Limb (tissue), 2 donors: Measurements from ENCODE around the gene HSPB2.
A peak's percentile ranks its signal among the peaks of the same experiment; 100 is the strongest.

ENCODE experiments used
- DNase-seq, 2 donors: peaks; one replicate each; pipeline ENCODE4 v3.0.0-alpha.2; 2016; ENCODE audit errors: extremely low spot score in 2 of 2

HSPB2 gene

DNA sequence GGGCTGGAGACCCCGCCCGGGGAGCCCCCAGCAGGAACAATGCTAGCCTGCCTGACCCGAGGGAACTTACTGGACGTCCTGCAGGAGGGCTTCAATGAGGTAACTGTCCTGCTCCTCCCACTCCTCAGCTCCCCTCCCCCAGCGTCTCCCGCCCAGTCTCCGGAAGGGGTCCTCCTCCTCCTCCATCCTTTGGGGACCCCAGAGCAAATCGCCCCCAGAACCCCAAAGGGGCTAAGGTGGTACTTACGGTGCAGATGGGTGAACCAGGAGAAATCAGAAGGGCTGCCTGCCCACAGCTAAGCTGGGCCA is 24.9 kb downstream of the HSPB2 start:
- DNase-seq, result no peak

DNA sequence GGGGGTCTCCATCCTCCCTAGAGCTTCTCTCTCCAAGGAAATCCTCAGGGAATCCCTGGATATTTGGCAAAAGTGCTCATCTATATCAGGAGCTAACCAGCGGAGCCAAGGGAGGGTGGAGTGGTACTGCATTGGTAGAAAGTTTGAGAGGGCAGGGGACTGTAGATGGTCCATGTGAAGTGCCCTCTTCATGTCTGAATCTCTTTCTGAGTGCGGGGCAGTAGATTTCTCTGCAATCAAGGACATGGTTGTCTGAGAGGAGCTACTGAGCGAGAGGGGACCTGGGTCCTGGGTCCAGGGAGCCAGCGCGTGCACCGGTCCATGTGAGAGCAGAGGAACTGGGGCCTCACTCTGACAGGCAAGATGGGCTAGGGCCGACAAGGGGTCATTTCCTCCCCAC is 25.3 kb downstream of the HSPB2 start:
- DNase-seq, result peak in 1 of 2 donors; percentile 40

DNA sequence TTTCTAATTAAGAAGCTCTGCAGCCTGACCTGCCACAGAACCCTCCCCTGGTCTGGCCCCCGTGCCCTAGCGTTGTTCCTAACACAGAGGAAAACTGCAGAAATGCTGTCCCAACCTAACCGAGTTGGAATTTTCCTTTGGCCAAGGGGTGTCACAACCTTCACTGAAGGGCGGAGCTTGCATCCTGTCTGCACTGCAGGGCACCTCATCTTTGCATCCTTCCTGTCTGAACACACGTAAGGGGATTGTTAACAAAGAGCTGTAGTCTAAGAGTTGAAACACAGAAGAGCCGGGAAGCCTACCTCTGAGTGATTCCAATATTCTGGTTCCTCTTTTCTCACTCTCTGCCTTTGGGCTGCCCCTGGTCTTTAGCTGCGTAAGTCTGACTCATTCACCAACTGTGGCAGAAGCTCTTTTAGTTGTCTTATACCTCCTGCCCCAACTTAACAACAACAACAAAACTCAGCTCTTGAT is 26.2 kb downstream of the HSPB2 start:
- DNase-seq, result no peak

DNA sequence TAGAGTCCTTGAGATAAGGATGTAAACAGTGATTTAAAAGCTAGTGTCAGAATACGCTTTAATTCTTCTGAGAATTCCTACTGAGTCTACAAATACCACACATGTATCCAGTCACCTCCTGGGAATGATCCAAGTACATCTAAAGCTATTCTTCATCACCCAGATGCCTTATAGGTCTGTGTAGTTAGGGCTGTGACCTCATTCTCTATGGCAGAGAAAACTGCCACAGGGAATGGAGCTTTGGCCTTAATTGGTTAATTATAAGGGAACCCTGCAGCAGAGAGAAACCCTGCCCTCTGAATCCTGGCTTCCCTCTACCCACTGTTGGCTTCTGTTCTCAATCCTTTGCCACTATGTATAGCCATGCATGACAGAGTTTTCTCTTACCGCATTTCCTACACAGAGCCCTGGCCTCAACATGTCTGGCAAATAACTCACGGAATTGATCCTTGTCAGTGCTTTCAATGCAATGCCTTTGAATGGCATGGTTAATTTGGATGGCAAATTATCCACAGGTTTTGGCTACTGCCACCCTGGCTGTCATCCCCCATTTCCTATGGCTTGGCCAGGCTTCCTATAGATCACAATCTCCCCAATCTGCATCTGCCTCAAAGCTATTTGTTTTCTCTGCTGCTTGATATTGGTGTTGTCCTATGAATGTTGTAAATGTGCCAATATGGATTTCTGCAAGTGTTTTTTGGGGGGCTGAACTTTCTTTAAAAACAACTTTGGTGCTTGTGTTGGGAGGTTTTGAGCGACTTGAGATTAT is 27.5 kb downstream of the HSPB2 start:
- no peak for DNase-seq

DNA sequence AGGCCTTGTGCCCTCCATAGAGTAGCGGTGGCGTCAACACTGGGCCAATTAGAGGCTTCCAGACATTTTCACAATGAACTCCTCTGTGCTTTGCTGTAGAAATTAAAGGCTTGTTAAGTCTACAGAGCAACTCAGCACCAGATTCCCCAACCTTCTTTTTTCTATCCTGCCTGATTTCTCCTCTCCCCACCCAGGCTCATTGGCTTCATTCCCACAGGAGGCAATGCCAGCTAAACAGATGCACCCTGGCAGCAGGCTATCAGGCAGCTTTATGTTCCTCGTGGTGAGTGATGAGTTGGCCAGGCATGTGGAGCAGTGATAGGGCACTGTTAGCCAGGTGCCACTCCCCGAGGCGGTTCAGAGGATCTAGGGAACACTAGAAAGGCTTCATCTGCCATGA is 29.4 kb downstream of the HSPB2 start:
- no peak for DNase-seq

DNA sequence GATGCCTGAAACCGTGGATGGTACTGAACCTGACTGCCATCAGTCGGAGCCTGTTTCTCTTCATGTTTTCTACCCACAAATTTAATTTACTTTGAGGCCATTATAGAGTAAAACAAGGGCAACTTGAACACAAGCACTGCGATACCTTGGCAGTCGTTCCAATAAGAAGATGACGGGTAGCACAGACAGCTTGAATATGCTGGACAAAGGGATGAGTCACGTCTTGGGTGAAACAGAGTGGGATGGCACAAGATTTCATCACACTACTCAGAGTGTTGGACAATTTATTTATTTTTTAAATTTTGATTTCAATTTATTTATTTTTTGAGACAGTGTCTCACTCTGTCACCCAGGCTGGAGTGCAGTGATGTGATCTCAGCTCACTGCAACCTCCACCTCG is 30.3 kb downstream of the HSPB2 start:
- no peak for DNase-seq

DNA sequence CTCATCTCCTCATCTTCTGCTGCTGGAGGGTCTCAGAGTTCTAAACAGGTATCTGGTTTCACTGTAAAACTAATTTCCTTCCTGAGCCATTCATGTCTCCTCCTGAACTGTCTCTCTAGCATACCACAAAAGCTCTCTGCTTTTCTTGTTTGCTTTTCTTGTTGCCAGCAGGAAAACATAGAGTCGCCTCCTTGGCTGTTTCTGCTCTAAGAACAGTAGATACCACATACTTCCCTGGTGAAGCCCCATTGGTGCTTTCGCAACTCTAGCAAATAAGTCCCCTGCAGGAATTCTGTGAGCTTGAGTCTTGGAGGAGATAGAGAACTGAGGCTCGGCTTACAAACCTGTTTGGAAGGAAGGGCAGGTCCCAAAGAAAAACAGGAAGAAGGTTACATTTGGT is 31.6 kb downstream of the HSPB2 start:
- DNase-seq, result no peak

DNA sequence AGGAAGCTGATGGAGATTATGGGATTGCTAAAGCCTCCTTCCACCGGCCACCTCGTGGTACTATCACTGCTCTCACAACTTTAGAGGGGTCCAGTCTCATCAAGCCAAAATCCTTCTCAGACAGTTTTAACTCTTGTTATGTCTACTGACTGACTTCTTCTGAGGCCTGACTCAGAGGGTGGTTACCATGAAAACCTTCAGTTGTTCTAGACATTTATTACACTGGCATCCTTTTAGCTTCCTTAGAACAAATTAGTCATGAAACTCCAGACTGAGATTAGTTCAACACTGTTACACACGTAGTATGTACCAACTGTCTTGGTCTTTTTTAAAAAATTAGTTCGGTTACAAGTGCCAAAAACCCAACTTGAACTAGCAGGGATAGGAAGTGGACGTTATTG is 32.1 kb downstream of the HSPB2 start:
- no peak for DNase-seq

DNA sequence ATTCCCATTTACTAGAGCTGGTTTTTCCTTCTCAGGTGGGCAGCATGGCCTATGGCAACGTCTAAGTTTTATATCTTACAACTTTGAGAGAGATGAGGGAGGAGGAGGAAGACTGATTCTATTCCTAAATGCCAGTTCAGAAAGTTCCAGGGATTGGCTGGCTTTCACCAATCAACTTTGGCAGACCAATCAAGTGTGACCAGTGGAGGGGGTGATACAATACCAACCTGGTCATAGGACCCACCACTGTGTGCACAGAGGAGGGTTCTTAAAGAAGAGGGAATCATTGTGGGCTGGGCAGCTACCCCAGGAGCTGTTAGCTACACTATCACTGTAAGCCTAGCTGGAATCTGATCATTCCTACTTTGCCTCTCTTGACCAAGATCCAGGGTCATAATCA is 32.7 kb downstream of the HSPB2 start:
- no peak for DNase-seq

DNA sequence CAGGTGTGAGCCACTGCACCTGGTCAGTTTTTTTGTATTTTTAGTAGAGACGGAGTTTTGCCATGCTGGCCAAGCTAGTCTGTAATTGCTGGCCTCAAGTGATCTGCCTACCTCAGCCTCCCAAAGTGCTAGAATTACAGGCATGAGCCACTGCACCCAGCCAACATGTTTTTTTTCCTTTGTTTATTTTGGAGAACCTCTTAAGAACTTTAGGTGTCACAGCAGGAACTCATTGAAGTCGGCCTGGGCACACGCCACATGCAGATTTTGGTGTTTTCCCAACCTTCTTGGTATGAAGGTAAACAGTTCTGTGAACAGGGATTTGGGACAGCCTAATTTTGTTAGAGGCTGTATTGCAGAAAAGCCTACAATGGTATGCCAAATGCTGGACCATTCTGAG is 34.0 kb downstream of the HSPB2 start:
- DNase-seq, result no peak

DNA sequence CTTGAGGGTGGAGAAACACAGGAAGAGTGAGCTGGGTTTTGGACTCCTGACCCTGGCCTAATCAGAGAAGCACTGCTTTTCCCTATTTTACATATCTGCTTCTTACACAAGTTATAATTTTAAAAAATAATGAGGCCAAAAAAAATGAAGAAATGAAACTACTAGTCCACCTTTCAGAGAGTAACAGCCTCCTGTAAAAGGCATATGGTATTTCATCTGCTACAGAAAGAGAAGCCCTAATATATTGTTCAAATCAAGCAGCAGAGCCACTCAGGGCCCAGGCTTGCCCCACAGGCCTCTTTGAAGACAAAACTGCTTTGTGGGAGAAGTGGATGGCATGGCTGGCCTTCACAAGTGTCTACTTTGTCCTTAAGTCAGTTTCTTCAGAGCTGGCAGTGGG is 34.6 kb downstream of the HSPB2 start:
- DNase-seq, result no peak

DNA sequence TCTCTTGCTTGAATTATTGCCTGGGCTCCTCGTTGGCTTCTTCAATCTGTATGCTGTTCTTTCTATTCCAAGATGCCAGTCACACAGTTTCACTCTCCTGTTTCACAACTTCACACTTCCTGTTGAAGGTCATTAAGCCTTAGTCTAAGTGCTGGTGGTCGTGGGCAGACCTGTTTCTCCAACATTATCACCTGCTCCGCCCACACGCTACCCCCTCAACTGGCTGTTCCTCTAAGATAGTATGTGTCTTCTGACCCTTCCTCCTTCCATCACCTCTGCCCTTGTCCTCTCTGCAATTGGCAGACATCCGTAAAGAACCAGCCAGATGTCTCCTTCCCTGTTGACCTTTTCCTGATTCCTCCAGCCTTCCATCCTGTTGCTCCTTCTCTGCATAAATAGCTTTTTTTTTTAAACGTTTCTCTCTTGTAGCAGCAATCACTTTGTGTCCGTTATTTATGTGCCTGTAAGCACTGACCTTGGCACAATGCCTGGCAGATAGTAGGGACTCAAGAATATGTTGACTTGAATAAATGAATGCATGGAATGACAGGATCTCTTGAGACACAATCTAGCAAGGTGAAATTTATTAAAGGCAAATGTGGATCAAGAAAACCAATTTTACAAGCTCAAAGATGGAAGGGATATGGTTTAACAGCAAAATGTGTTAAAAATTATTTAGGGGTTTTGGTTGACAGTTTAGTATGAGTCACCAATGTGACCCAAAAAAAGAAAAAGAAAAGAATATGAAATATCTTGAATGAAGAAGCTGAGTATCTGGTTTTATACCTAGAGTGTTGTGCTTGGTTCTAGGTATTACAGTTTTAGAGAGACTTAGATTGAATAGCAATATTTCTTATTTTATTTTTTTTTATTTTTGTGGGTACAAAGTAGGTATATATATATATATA is 37.2 kb downstream of the HSPB2 start:
- no peak for DNase-seq

DNA sequence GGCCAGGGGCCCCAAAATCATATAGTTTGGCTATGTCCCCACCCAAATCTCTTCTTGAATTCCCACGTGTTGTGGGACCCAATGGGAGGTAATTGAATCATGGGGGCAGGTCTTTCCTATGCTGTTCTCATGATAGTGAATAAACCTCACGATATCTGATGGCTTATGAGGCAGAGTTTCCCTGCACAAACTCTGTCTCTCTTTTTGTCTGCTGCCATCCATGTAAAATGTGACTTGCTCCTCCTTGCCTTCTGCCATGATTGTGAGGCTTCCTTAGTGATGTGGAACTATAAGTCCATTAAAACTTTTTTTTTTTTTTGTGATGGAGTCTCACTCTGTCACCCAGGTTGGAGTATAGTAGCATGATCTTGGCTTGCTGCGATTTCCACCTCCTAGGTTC is 39.0 kb downstream of the HSPB2 start:
- DNase-seq, result no peak

DNA sequence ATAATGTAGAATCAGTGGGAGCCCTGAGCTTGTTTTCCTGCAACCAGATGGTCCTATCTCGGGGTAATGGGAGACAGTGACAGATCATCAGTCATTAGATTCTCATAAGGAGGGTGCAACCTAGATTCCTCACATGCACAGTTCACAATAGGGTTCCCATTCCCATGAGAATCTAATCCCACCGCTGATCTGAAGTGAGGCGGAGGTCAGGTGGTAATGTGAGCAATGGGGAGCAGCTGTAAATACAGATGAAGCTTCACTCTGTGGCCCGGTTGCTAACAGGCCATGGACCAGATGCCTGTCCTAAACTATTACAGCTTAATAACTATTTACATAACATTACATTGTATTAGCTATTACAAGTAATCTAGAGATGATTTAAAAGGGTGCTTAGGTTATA is 41.6 kb downstream of the HSPB2 start:
- DNase-seq, result no peak

DNA sequence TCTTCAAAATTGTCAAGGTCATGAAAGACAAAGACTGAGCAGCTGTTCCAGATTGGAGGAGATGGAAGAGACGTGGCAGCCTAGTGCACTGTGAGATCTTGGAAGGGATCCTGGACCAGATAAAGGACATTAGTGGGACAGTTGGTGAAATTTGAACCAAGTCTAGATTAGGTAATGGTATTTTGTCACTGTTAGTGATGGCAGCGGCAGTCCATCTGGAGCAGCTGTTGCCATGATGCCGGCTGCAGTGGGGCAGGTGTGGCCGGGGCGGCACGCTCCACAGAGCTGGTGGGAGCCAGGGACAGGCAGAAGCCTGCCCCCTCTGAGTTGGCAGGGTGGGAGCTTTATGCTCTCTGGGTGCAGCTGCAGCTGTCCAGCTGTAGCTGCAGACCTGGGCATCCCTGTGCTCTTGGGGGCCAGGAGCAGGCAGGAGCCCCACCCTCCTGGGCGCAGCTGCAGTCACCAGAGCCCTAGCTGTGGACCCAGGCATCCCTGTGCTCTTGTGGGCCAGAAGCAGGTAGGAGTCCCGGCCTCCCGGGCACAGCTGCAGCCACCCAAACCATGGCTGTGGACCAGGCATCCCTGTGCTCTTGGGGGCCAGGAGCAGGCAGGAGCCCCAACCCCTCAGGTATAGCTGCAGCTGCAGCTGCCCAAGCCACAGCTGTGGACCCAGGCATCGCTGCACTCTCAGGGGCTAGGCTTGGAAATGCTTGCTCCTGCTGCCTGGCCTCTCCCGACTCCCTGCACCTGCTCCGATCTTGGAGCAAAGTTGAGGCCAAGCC is 45.3 kb downstream of the HSPB2 start:
- peak; percentile 50 to 55 for DNase-seq

DNA sequence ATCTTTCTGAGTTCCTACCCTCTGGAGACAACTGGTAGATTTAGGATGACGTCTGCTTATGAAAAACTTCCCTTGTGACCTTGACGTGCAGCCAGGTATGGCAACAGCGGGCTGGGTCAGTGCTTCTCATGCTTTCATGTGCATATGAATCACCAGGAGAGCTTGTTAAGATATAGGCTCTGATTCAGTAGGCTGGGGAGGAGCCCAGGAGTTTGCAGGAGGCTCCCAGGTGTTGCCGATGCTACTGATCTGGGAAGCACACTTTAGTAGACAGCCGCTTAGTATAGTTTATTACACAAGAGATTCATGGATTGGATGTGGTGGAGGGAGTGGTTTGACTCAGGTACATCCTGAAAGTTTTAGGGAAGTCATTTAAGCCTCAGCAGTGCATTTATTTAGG is 48.4 kb downstream of the HSPB2 start:
- no peak for DNase-seq

DNA sequence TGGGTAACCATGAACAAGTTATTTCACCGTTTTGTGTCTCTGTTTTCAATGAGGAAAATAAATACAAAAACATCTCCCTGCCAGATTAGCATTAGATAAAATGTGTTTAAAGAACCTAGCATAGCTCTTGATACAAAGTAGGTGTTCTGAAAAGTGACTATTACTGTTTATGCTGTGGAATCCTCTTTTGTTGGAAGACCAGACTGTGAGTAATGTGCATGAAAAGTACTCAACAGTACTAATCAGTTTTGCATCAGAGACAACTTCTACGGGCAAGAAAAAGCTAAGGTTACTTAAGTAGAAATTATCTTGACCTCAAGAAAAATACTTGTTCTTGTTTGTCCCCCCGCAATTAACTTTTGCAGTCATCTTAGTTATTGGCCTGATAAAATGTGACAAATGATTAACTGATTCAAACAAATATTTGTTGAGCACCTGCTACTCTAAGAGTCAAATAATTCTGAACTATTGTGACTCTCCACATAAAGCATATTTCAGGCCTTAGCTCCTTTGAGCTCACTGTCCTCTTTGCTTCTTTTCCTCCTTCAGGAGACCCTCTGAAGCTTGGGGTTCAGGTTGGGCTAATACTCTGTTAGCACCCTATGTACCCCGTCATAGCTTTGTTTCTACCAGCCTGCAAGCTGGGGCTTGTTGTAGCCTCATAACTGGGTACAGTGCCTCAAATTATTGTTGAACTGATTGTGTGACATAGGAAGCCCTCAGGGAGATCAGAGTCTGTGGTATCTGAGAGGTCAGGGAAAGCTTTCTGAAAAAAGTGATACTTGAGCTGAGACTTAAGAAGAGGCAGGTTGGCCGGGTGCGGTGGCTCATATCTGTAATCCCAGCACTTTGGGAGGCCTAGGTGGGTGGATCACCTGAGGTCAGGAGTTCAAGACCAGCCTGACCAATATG is 49.1 kb downstream of the HSPB2 start:
- no peak for DNase-seq
